Muscle layer of colon (tissue), 2 donors: ENCODE results near the gene ITGB1.
"Not testable (repeated sequence)": the region's sequence is repeated elsewhere in the genome, so short reads cannot be mapped to it uniquely, and the experiment has no call there.

Experiments used
- H3K27ac ChIP-seq: one replicate; pipeline ENCODE4 v1.7.0; 2013; ENCODE audit warnings: low read depth, mild to moderate bottlenecking, low read length, moderate library complexity
- H3K27me3 ChIP-seq, 2 donors: one replicate each; pipeline ENCODE4 v1.7.0; 2013; ENCODE audit warnings: low read length in 2 of 2, mild to moderate bottlenecking in 2 of 2; ENCODE audit not compliant: insufficient read depth in 2 of 2, control insufficient read depth in 1 of 2
- H3K36me3 ChIP-seq: one replicate; pipeline ENCODE4 v1.7.0; 2013; ENCODE audit warnings: mild to moderate bottlenecking, low read length; ENCODE audit not compliant: insufficient read depth
- H3K4me1 ChIP-seq: one replicate; pipeline ENCODE4 v1.7.0; 2013; ENCODE audit warnings: mild to moderate bottlenecking, low read length; ENCODE audit not compliant: insufficient read depth
- H3K4me3 ChIP-seq, 2 donors: one replicate each; pipeline ENCODE4 v1.7.0; 2013; ENCODE audit warnings: low read length in 2 of 2, low read depth in 1 of 2, mild to moderate bottlenecking in 1 of 2, moderate library complexity in 1 of 2
- H3K9ac ChIP-seq: one replicate; pipeline ENCODE4 v1.7.0; 2013; ENCODE audit warnings: low read length
- H3K9me3 ChIP-seq: one replicate; pipeline ENCODE4 v1.7.0; 2013; ENCODE audit warnings: mild to moderate bottlenecking, low read length
- donor health status: abdominal sarcoma.
- donor health status: Adenocarcinoma of cecum.

Gene ITGB1

DNA sequence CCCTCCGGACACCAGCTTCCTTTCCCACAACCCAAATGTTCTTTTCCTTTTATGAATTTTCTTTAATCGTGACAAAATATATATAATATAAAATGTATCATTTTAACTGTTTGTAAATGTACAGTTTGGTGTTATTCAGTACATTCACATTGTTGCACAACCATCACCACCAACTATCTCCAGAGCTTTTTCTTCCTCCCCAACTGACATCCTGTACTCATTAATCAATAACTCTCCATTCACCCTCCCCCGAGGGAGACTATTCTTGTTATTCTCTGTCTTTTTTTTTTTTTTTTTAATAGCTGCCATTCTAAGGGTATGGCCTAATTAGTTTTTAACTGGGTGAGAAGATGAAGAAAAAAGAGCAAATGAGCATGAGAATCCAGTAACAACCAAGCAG lies 30.6 kb upstream of the ITGB1 start:
- Histone ChIP-seq H3K27me3 (no peaks in the 10 kb centered on the region), H3K9ac (no peak overlapping the region), H3K9me3 (no peaks in the 10 kb centered on the region), H3K27ac (no peak overlapping the region), H3K36me3 (no peaks in the 10 kb centered on the region), H3K4me1 (no peaks in the 10 kb centered on the region), H3K4me3 (no peak overlapping the region)

DNA sequence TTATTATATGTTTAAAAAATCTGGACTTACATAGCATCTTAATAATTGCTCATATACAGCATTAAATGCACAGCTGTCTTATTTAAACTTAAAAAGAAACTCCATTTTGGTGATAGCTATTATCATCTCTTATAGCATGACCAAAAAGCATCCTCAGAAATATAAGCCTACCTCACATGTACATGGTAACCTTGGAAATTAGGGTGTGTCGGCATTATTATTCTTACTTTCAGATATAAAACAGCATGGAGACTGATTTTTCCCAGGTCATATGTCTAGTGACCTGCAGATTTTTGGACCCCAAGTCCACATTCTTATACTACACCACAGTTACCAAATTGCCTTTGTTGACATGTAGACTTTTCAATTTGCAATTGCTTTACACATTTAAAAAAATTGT lies 29.1 kb upstream of the ITGB1 start:
- no peak overlapping the region for H3K4me3 ChIP-seq
- no peaks in the 10 kb centered on the region for H3K36me3 ChIP-seq
- H3K4me1 ChIP-seq: peaks cover under 1% of the 10 kb centered on the region
- no peaks in the 10 kb centered on the region for H3K9me3 ChIP-seq
- H3K9ac ChIP-seq: no peak overlapping the region
- H3K27ac ChIP-seq: no peak overlapping the region
- no peaks in the 10 kb centered on the region for H3K27me3 ChIP-seq

DNA sequence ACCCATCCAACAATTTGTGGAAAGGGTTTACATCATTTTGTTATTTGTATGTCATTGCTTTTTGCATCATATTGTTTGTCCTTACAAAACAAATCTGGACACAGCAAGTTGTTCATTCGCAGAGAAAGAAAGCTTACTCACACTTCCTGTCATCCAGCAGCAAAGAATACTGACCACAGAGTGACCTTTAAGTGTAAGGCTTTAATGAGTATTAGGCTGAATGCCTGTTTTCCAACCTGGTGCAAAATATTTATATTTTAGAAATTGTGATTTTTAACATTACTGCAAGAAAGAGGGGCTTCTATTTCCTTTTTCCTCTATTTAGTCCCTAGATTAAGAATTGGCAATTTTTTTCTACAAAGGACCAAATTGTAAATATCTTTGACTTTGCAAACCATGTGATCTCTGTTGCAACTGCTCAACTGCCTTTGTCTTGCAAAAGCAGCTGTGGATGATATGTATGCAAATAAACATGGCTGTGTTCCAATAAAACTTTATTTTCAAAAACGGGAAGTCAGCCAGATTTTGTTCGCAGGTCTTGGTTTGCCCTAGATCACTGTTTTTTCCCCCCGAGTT lies 27.8 kb upstream of the ITGB1 start:
- Histone ChIP-seq H3K4me1 (peaks cover 14% of the 10 kb centered on the region), H3K36me3 (no peaks in the 10 kb centered on the region), H3K27me3 (no peaks in the 10 kb centered on the region), H3K4me3 (no peak overlapping the region), H3K27ac (no peak overlapping the region), H3K9me3 (no peaks in the 10 kb centered on the region), H3K9ac (no peak overlapping the region)

DNA sequence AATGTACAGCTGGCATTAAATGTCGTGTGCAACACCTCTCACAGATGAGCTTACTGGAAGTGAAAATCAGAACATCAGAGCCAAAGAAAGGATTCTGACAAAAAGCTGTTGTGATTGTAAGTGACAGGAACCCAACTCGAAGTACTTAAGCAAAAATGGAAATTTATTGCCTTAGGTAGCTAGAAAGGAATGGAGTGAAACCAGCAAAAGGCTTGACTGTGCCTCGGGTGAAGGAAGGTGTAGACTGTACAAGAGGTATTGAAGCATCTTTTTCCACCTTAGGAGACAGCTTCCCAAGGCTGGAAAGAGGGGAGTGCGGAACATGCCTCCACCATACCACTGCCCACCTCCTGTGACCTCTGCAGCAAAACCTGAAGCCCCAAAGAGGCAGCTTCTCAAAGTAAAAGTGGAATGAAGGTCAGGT lies 27.3 kb upstream of the ITGB1 start:
- no peaks in the 10 kb centered on the region for H3K9me3 ChIP-seq
- H3K4me1 ChIP-seq: peaks cover 14% of the 10 kb centered on the region
- H3K4me3 ChIP-seq: no peak overlapping the region
- no peaks in the 10 kb centered on the region for H3K36me3 ChIP-seq
- H3K9ac ChIP-seq: no peak overlapping the region
- no peak overlapping the region for H3K27ac ChIP-seq
- no peaks in the 10 kb centered on the region for H3K27me3 ChIP-seq

DNA sequence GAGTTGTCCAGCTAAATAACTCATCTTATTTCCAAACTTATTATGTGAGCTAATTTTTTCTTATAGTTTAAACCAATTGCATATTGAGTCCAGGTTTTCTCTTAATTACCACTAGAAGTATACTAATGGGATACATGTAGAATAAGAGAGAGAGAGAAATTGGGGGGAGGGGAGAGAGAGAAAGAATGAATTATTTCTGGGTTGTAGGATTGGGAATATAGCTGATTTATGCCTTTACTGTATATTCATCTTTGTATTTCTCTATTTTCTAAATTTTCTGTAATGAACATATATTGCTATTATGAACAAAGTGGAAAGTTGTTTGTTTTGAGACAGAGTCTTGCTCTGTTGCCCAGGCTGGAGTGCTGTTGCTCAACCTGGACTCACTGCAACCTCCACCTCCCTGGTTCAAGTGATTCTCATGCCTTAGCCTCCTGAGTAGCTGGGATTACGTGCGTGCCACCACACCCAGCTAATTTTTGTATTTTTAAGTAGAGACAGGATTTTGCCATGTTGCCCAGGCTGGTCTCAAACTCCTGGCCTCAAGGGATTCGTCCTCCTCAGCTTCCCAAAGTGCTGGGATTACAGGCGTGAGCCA lies 26.1 kb upstream of the ITGB1 start:
- H3K9ac ChIP-seq: no peak overlapping the region
- H3K27ac ChIP-seq: no peak overlapping the region
- H3K4me3 ChIP-seq: no peak overlapping the region
- H3K36me3 ChIP-seq: no peaks in the 10 kb centered on the region
- H3K9me3 ChIP-seq: no peaks in the 10 kb centered on the region
- peaks cover 17% of the 10 kb centered on the region for H3K4me1 ChIP-seq
- no peaks in the 10 kb centered on the region for H3K27me3 ChIP-seq

DNA sequence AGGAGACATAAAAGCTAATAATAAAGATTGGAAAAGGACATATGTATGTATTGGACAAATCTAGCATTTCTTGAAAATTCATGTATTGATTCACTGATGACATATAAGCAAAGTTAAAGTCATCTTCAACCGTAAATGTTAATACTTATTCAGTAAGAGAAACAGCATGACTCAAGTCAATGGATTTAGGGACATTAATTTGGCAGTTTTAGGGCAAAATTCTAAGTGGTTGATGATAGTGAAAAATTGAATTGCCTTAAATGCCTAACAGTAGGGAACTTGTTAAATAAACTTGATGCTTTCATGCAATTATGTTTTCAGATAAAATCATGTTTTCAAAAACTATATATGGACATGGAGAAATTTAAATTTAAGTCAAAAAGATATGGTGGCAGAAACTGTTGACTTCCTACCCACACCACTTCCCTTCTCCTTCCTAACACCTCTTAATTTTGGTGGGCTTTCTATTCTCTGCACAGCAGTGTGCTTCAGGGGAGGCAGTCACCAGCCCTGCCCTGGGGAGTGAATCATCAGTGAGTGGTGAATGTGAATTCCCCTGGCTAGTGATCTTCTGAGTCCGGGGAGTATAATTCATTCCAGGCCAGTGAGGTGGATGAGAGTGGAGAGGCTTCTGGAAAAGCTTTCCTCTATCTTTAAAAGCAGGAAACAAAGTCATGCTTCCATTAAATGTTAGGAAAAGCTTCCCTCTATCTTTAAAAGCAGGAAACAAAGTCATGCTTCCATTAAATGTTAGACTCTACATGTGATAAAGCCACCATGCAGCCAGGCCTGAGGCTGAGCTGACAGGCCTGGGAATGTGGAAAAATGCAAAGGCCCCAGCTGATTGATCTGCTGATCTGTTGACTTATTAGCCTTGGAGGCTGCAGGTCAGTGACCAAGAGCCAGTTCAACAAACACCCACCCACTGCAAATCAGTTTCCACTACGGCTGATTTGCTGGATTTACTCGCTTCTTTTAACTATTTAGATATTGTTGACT lies 25.2 kb upstream of the ITGB1 start:
- Histone ChIP-seq H3K36me3 (no peaks in the 10 kb centered on the region), H3K4me3 (no peak overlapping the region), H3K27ac (no peak overlapping the region), H3K9ac (no peak overlapping the region), H3K4me1 (peaks cover 17% of the 10 kb centered on the region), H3K9me3 (no peaks in the 10 kb centered on the region), H3K27me3 (no peaks in the 10 kb centered on the region)

DNA sequence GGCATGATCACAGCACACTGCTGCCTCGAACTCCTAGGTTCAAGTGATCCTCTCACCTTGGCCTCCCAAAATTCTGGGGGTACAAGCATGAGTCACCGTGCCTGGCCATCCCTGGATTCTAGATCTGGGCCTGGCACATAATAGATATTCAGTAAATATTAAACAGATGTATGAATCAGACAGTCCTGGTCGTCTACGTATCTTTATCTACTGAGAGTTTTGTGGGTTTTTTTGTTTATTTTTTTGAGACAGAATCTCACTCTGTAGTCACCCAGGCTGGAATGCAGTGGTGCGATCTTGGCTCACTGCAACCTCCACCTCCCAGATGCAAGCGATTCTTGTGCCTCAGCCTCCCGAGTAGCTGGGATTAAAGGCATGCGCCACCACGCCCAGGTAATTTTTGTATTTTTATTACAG lies 24.3 kb upstream of the ITGB1 start:
- H3K27ac ChIP-seq: peak overlapping the region; percentile 82
- no peaks in the 10 kb centered on the region for H3K36me3 ChIP-seq
- H3K27me3 ChIP-seq: no peaks in the 10 kb centered on the region

DNA sequence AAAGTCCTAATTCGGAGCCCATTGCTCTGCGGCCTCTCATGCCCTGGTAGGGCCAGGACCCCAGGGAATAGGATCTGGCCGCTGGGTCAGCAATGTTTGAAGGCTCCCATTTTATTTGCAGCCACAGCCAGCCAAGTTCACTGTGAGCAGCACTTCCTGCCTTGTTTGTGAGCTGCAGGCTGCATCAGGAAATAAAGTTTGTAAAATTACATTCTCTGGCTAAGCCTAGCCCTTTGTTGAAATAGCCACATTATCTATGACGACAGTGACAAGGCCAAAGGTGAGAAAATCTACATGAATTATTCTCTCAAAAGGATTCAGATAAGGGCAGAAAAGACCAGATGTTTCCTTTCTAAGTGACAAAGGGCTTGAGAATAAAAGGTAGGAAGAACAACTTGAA lies 23.7 kb upstream of the ITGB1 start:
- Histone ChIP-seq H3K9me3 (no peaks in the 10 kb centered on the region), H3K9ac (peak overlapping the region; percentile 98), H3K36me3 (no peaks in the 10 kb centered on the region), H3K27me3 (no peaks in the 10 kb centered on the region), H3K4me3 (no peak overlapping the region), H3K27ac (peak overlapping the region; percentile 82), H3K4me1 (peaks cover 17% of the 10 kb centered on the region)

More for the DNA sequence above, 24.3 kb upstream of the ITGB1 start:
- H3K4me1 ChIP-seq: peaks cover 17% of the 10 kb centered on the region
- H3K9me3 ChIP-seq: no peaks in the 10 kb centered on the region
- H3K9ac ChIP-seq: no peak overlapping the region
- no peak overlapping the region for H3K4me3 ChIP-seq

DNA sequence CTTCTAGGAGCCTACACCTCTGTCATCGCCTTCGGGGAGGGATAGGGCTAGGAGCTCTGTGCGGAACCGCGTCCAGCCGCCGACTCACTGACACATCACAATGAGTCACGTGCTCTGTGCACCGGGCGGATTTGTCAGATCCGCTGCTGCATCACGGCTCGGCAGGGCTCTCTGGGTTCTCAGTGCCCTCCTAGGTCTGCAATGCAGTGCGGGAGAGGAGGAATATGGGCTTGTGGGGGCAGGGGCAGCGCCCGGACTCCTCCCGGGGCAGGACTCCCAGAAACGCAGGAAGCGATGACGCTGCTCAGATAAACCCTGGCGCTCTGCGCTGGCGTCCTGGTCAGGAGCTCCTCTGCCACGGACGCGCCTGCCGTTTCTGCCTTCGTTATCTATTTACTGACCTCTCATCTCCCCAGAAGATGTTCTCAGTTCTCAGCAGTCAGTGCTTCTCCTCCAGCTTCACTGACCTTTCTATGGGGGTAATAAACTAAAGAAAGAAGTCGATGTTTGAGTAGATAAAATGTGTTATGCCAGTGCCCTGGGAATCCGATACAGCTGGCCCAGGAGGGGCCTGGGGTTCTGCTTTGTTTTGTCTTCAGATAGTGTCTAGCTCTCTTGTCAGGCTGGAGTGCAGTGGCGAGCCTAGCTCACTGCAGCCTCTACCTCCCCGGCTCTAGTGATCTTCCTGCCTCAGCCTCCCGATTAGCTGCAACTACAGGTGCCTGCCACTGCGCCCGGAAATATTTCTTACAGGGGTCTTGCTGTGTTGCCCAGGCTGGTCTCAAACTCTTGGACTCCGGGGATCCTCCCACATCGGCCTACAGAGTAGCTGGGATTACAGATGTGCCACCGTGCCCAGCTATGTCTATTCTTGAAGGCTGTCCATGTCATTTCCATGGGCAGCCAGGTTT lies 22.8 kb upstream of the ITGB1 start:
- H3K27me3 ChIP-seq: no peaks in the 10 kb centered on the region
- peaks cover 17% of the 10 kb centered on the region for H3K4me1 ChIP-seq
- H3K36me3 ChIP-seq: no peaks in the 10 kb centered on the region
- peak overlapping the region; percentile 81 to 85 for H3K4me3 ChIP-seq
- no peaks in the 10 kb centered on the region for H3K9me3 ChIP-seq
- H3K9ac ChIP-seq: peak overlapping the region; percentile 98
- H3K27ac ChIP-seq: peak overlapping the region; percentile 99

DNA sequence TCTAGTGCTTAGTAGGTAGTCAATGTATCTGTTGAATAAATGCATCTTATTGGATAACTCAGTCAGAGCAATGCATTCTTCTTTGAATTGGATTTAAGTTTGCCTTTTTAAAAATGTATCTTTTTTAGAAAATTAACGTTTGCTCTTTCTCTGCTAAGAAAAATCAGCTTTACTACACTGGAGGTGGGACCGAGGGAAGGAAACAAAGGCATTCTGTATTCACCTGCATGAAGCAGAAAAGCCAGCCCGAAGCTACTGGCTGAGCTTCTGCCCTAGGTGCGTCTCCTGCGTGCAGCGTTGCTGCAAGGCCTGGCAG lies 22.2 kb upstream of the ITGB1 start:
- Histone ChIP-seq H3K27me3 (no peaks in the 10 kb centered on the region), H3K9ac (peak overlapping the region; percentile 98), H3K9me3 (no peaks in the 10 kb centered on the region), H3K4me3 (peak overlapping the region; percentile 81 to 85), H3K36me3 (no peaks in the 10 kb centered on the region), H3K27ac (peak overlapping the region; percentile 99), H3K4me1 (peaks cover 17% of the 10 kb centered on the region)

DNA sequence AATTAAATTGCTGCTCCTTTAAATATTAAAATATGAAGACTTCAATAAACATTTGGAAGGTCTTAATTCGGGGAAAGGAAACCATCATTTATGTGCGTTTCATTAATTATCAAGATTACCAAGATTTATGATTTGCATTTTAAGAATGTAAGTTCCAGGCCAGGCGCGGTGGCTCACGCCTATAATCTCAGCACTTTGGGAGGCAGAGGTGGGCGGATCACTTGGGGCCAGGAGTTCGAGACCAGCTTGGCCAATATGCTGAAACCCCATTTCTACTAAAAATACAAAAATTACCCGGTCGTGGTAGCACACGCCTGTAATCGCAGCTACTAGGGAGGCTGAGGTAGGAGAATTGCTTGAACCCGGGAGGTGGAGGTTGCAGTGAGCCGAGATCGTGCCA lies 21.7 kb upstream of the ITGB1 start:
- not testable (repeated sequence) for H3K27ac ChIP-seq, H3K9me3 ChIP-seq, H3K27me3 ChIP-seq, H3K9ac ChIP-seq, H3K36me3 ChIP-seq
- Histone ChIP-seq H3K4me1 (peaks cover 17% of the 10 kb centered on the region), H3K4me3 (peak overlapping the region in 1 of 2 donors; percentile 85)
